ENCODE measurements around the gene ATP2C2. TPM values are rescaled to one million over a fixed set of nuclear protein-coding genes. Genes with fewer than 3 reads are reported as not detected.
"Not testable (repeated sequence)": the region's sequence is repeated elsewhere in the genome, so short reads cannot be mapped to it uniquely, and the experiment has no call there.

ATP2C2 gene
- total RNA-seq, 1 donor from 2014 or later = not detected

GRCh38 chr16:84334482-84334881 is 33.9 kb upstream of the ATP2C2 start:
- TF ChIP-seq, protein P1, sequence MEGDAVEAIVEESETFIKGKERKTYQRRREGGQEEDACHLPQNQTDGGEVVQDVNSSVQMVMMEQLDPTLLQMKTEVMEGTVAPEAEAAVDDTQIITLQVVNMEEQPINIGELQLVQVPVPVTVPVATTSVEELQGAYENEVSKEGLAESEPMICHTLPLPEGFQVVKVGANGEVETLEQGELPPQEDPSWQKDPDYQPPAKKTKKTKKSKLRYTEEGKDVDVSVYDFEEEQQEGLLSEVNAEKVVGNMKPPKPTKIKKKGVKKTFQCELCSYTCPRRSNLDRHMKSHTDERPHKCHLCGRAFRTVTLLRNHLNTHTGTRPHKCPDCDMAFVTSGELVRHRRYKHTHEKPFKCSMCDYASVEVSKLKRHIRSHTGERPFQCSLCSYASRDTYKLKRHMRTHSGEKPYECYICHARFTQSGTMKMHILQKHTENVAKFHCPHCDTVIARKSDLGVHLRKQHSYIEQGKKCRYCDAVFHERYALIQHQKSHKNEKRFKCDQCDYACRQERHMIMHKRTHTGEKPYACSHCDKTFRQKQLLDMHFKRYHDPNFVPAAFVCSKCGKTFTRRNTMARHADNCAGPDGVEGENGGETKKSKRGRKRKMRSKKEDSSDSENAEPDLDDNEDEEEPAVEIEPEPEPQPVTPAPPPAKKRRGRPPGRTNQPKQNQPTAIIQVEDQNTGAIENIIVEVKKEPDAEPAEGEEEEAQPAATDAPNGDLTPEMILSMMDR (IDR thresholded peaks at IDR 0.05) = no peak
- Mint-ChIP-seq H3K4me1 (ENCODE audit: low read depth) (no peaks in the 10 kb centered on the region), H3K9me3 (ENCODE audit: low read depth) (peaks cover 19% of the 10 kb centered on the region)

DNA sequence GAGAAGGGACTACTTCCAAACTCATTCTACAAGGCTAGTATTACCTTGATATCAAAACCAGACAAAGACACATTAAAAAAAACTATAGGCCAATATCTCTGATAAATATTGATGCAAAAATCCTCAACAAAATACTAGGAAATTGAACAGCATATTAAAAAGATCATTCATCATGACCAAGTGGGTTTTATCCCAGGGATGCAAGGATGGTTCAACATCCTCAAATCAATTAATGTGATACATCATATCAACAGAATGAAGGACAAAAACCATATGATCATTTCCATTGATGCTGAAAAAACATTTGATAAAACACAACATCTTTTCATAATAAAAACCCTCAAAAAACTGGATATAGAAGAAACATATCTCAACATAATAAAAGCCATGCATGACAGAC is 31.1 kb upstream of the ATP2C2 start:
- DNase-seq (ENCODE audit: low spot score) = not testable (repeated sequence)
- H3K9me3 Mint-ChIP-seq (ENCODE audit: low read depth) = peaks cover 19% of the 10 kb centered on the region
- peaks cover 11% of the 10 kb centered on the region for H3K36me3 Mint-ChIP-seq (ENCODE audit: low read depth)

More at GRCh38 chr16:84334482-84334881, 33.9 kb upstream of the ATP2C2 start:
- peaks cover 10% of the 10 kb centered on the region for H3K27me3 Mint-ChIP-seq (ENCODE audit: low read depth)
- H3K27ac Mint-ChIP-seq (ENCODE audit: unreplicated experiment) = no peak overlapping the region
- H3K36me3 Mint-ChIP-seq (ENCODE audit: low read depth) = peaks cover 10% of the 10 kb centered on the region
- H3K4me3 Mint-ChIP-seq (ENCODE audit: unreplicated experiment) = no peak overlapping the region
- DNase-seq (ENCODE audit: low spot score) = no peak

GRCh38 chr16:84339311-84339710 is 29.0 kb upstream of the ATP2C2 start:
- H3K9me3 Mint-ChIP-seq (ENCODE audit: low read depth) = peaks cover 19% of the 10 kb centered on the region
- peaks cover 12% of the 10 kb centered on the region for H3K36me3 Mint-ChIP-seq (ENCODE audit: low read depth)
- H3K27ac Mint-ChIP-seq (ENCODE audit: unreplicated experiment) = no peak overlapping the region

More for the DNA sequence above, 31.1 kb upstream of the ATP2C2 start:
- H3K27ac Mint-ChIP-seq (ENCODE audit: unreplicated experiment); H3K4me3 Mint-ChIP-seq (ENCODE audit: unreplicated experiment); H3K4me1 Mint-ChIP-seq (ENCODE audit: low read depth): not testable (repeated sequence)
- H3K27me3 Mint-ChIP-seq (ENCODE audit: low read depth) = peaks cover 25% of the 10 kb centered on the region

GRCh38 chr16:84339766-84340165 is 28.6 kb upstream of the ATP2C2 start:
- H3K9me3 Mint-ChIP-seq (ENCODE audit: low read depth) = peaks cover 19% of the 10 kb centered on the region
- H3K27me3 Mint-ChIP-seq (ENCODE audit: low read depth) = peaks cover 29% of the 10 kb centered on the region
- peaks cover 12% of the 10 kb centered on the region for H3K36me3 Mint-ChIP-seq (ENCODE audit: low read depth)
- no peaks in the 10 kb centered on the region for H3K4me1 Mint-ChIP-seq (ENCODE audit: low read depth)
- no peak overlapping the region for H3K27ac Mint-ChIP-seq (ENCODE audit: unreplicated experiment)
- no peak overlapping the region for H3K4me3 Mint-ChIP-seq (ENCODE audit: unreplicated experiment)
- TF ChIP-seq, protein P1 (IDR thresholded peaks at IDR 0.05) = no peak
- DNase-seq (ENCODE audit: low spot score) = peak; percentile 53

More at GRCh38 chr16:84339311-84339710, 29.0 kb upstream of the ATP2C2 start:
- peaks cover 29% of the 10 kb centered on the region for H3K27me3 Mint-ChIP-seq (ENCODE audit: low read depth)
- H3K4me3 Mint-ChIP-seq (ENCODE audit: unreplicated experiment) = no peak overlapping the region
- TF ChIP-seq, protein P1 (IDR thresholded peaks at IDR 0.05) = no peak
- no peaks in the 10 kb centered on the region for H3K4me1 Mint-ChIP-seq (ENCODE audit: low read depth)
- DNase-seq (ENCODE audit: low spot score) = peak; percentile 32

DNA sequence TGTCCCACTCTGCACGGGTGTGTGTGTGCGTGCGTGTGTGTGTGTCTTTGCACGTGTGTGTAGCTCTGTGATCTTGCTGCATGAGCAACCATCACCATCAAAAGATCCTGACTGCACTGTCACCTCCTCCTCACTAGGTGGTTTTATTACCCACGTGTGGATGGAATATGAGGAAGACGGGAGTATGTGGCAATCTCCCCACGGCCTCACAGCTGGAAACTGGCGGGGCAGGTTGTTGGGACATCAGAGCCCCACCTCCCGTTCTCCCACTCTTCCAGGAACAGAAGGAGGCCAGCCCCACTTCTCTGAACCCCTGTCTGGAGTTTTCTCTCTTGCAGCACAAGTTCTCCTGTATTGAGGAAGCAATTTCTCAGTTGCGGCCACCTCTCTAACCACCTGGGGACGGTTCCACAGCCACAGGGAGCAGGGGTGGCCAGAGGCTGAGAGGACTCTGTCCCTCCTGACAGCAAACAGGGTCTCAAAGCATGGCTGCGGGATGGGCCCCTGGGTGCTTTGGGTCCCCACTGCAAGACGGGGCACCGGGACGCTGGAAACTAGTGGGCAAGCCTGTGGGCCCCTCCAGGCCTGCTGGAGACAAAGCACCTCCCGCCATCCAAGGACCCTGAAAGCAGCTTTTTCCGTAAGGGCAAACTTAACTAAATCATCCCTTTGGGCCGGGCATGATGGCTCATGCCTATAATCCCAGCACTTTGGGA is 27.9 kb upstream of the ATP2C2 start:
- H3K27me3 Mint-ChIP-seq (ENCODE audit: low read depth) = peaks cover 33% of the 10 kb centered on the region
- TF ChIP-seq, protein P1 (IDR thresholded peaks at IDR 0.05) = no peak
- DNase-seq (ENCODE audit: low spot score) = peak; percentile 62
- peaks cover 12% of the 10 kb centered on the region for H3K9me3 Mint-ChIP-seq (ENCODE audit: low read depth)
- no peak overlapping the region for H3K4me3 Mint-ChIP-seq (ENCODE audit: unreplicated experiment)
- no peak overlapping the region for H3K27ac Mint-ChIP-seq (ENCODE audit: unreplicated experiment)
- H3K36me3 Mint-ChIP-seq (ENCODE audit: low read depth) = peaks cover 10% of the 10 kb centered on the region
- no peaks in the 10 kb centered on the region for H3K4me1 Mint-ChIP-seq (ENCODE audit: low read depth)
